ENCODE measurements around the gene RNASE7.

Gene RNASE7

GRCh38 chr14:21060614-21061346, 18.6 kb downstream of the RNASE7 start:
- DNase-seq (ENCODE audit: extremely low spot score): no peak
- no peak for TF ChIP-seq CTCF (IDR thresholded peaks at IDR 0.05; ENCODE audit: control extremely low read depth, extremely low read depth, low read depth, missing control alignments)
- POLR2A ChIA-PET: no interaction called here
- CTCF ChIA-PET: interaction anchor here (0.6 to 2.4 kb wide), 4 partner anchors 21 to 46 kb away, joined by 3 to 13 read pairs (median 5); no protein-coding TSS in a partner anchor

- no peak for DNase-seq (ENCODE audit: extremely low spot score)
- no peak for TF ChIP-seq CTCF (IDR thresholded peaks at IDR 0.05; ENCODE audit: control extremely low read depth, extremely low read depth, low read depth, missing control alignments)
- ChIA-PET POLR2A (no interaction called here), CTCF (interaction anchor here (0.9 to 2.4 kb wide), 4 partner anchors 12 to 90 kb away, joined by 3 to 13 read pairs (median 6); no protein-coding TSS in a partner anchor)
These were observed 19.1 kb downstream of the RNASE7 start for GRCh38 chr14:21061347-21061668.

GRCh38 chr14:21063479-21063878, 21.3 kb downstream of the RNASE7 start:
- POLR2A ChIA-PET: no interaction called here
- no peak for DNase-seq (ENCODE audit: extremely low spot score)
- TF ChIP-seq CTCF (IDR thresholded peaks at IDR 0.05; ENCODE audit: control extremely low read depth, extremely low read depth, low read depth, missing control alignments): no peak
- CTCF ChIA-PET: interaction anchor here (0.9 to 2.1 kb wide), 4 partner anchors 29 to 206 kb away, joined by 3 to 10 read pairs (median 4); no protein-coding TSS in a partner anchor

GRCh38 chr14:21066882-21067502, 24.8 kb downstream of the RNASE7 start:
- DNase-seq (ENCODE audit: extremely low spot score): no peak
- peak; percentile 28 for TF ChIP-seq CTCF (IDR thresholded peaks at IDR 0.05; ENCODE audit: control extremely low read depth, extremely low read depth, low read depth, missing control alignments)
- ChIA-PET CTCF (interaction anchor here (1.0 to 4.7 kb wide), 14 partner anchors 11 to 72 kb away, joined by 3 to 130 read pairs (median 6); partner anchors contain the start of genes TMEM253 and ZNF219), POLR2A (interaction anchor here (0.5 kb wide), 1 partner anchor 724 kb away, joined by 7 read pairs; no protein-coding TSS in a partner anchor)

GRCh38 chr14:21068521-21069387, 26.6 kb downstream of the RNASE7 start:
- peak; percentile 61 for DNase-seq (ENCODE audit: extremely low spot score)
- CTCF ChIA-PET: interaction anchor here (1.2 to 4.7 kb wide), 17 partner anchors 9 to 98 kb away, joined by 3 to 130 read pairs (median 10); partner anchors contain the start of genes RNASE8, TMEM253 and ZNF219

More at GRCh38 chr14:21068521-21069387, 26.6 kb downstream of the RNASE7 start:
- POLR2A ChIA-PET: no interaction called here
- peak; percentile 71 for TF ChIP-seq CTCF (IDR thresholded peaks at IDR 0.05; ENCODE audit: control extremely low read depth, extremely low read depth, low read depth, missing control alignments)
